Measurements from ENCODE around the gene PIAS1.

- TF ChIP-seq POLR2A (IDR thresholded peaks at IDR 0.05; ENCODE audit: borderline replicate concordance, extremely low read depth, insufficient read depth, insufficient read length) (no peak), EZH2phosphoT487 (IDR thresholded peaks at IDR 0.05; ENCODE audit: borderline replicate concordance) (no peak), CTCF (IDR thresholded peaks at IDR 0.05 in 2 of 3, conservative IDR thresholded peaks at IDR 0.05 in 1 of 3; ENCODE audit: borderline replicate concordance in 1 of 3, insufficient read depth in 1 of 3, low read depth in 2 of 3, low read length in 2 of 3) (no peak), ZNF274 (IDR thresholded peaks at IDR 0.05; ENCODE audit: low read depth, low read length) (no peak), POLR2AphosphoS5 (IDR thresholded peaks at IDR 0.05; ENCODE audit: low read depth, low read length) (no peak), TCF7L2 (IDR thresholded peaks at IDR 0.05; ENCODE audit: borderline replicate concordance, extremely low read depth, insufficient read depth, insufficient read length) (no peak), SP1 (IDR thresholded peaks at IDR 0.05; ENCODE audit: low read depth) (no peak)
Measured at GRCh38 chr15:68080334-68080733, 26.2 kb downstream of the PIAS1 start.

Data from HCT116 (cell line).